ENCODE data around the gene COL5A3. TPM values are rescaled to one million over a fixed set of nuclear protein-coding genes. Genes with fewer than 3 reads are reported as not detected.

COL5A3 gene
- total and polyA plus RNA-seq, 7 donors = 3.7 to 10.6 (median 8.5) TPM

DNA sequence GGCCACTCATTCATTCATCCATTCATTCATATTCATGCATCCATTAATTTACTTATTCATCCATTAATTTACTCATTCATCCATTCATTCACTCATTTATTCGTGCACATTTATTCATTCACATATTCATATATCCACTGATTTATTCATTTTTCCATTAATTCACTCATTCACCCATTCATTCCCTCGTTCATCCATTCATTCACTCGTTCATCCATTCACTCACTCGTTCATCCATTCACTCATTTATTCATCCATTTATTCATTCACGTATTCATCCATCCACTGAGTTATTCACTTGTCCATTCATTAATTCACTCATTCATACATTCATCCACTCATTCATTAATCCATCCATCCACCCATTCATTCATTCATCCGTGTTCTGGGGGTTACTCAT, 38.2 kb downstream of the COL5A3 start:
- intact Hi-C loops (cut with DNase I) = no loop called here
- H3K4me1 ChIP-seq = no peaks in the 10 kb centered on the region
- H3K9me3 ChIP-seq = no peaks in the 10 kb centered on the region
- no peak overlapping the region for H3K27ac ChIP-seq
- H3K36me3 ChIP-seq (ENCODE audit: insufficient read depth in 1 of 2, low read depth in 1 of 2) = no peaks in the 10 kb centered on the region
- TF ChIP-seq, protein P1, sequence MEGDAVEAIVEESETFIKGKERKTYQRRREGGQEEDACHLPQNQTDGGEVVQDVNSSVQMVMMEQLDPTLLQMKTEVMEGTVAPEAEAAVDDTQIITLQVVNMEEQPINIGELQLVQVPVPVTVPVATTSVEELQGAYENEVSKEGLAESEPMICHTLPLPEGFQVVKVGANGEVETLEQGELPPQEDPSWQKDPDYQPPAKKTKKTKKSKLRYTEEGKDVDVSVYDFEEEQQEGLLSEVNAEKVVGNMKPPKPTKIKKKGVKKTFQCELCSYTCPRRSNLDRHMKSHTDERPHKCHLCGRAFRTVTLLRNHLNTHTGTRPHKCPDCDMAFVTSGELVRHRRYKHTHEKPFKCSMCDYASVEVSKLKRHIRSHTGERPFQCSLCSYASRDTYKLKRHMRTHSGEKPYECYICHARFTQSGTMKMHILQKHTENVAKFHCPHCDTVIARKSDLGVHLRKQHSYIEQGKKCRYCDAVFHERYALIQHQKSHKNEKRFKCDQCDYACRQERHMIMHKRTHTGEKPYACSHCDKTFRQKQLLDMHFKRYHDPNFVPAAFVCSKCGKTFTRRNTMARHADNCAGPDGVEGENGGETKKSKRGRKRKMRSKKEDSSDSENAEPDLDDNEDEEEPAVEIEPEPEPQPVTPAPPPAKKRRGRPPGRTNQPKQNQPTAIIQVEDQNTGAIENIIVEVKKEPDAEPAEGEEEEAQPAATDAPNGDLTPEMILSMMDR (IDR thresholded peaks at IDR 0.05) = no peak
- DNase-seq = no peak
- H3K4me3 ChIP-seq = no peak overlapping the region
- H3K27me3 ChIP-seq (ENCODE audit: insufficient read depth in 3 of 3, low read length in 2 of 3) = peaks cover 0 to under 1% (median 0%) of the 10 kb centered on the region in 3 donors
- 86 to 89% (median 87%) methylated on average over 6 of the region's 6 CpGs for WGBS, 3 donors
- ATAC-seq = no peak

DNA sequence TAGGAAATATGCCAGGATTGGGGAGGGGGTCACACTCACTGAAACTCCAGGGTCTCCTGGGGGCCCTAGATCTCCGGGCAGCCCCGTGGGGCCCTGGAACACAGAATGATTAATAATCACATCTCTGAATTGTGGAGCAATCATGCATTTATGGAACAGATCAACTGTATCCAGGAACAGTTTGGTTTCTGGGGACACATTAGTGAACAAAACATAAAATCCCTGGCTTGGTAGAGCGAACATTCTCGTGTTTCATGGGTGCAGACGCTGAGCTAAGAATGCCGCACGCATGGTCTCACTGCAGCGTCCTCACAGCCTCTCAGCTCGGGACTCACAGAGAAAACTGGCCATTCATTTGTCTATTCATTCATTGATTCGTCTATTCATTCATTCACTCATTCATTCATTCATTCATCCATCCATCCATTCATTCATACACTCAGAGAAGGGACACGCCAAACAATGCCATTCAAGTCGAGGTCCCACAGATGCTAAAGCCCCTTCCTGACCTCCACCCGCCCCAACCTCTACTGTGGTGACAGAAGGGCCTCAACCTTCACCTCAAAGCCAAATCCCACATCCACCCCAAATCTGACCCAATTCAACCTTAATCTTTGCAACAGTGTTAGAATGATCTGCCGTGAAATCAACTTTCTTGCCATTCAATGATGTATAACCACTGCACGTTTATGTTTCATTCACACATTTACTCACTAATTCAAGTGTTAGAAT, 39.0 kb downstream of the COL5A3 start:
- H3K9me3 ChIP-seq = no peaks in the 10 kb centered on the region
- peaks cover 0 to 6% (median 0%) of the 10 kb centered on the region in 3 donors for H3K27me3 ChIP-seq (ENCODE audit: insufficient read depth in 3 of 3, low read length in 2 of 3)
- intact Hi-C loops (cut with DNase I) = no loop called here
- DNase-seq = no peak
- ATAC-seq = no peak
- TF ChIP-seq, protein P1 (IDR thresholded peaks at IDR 0.05) = no peak
- 51 to 60% (median 59%) methylated on average over 15 of the region's 15 CpGs for WGBS, 3 donors
- no peak overlapping the region for H3K27ac ChIP-seq
- H3K4me3 ChIP-seq = no peak overlapping the region
- no peaks in the 10 kb centered on the region for H3K4me1 ChIP-seq
- no peaks in the 10 kb centered on the region for H3K36me3 ChIP-seq (ENCODE audit: insufficient read depth in 1 of 2, low read depth in 1 of 2)

DNA sequence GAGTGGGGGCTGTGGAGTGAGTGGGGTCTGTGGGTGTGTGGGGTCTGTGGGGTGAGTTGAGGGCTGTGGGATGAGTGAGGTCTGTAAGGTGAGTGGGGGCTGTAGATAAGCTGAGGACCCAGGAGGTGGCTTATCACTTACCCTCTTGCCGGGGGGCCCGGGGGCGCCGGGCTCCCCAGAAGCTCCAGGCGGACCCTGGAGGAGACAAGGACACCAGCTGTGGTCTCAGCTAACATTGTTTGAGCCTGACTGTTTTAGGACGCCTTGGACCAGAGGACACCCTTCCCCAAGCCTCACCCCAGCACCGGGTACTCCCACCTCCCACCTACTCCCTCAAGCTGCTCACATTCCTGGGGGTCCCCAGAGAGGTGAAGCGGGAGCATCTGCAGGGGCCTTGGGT, 39.8 kb downstream of the COL5A3 start:
- H3K9me3 ChIP-seq = no peaks in the 10 kb centered on the region
- H3K4me3 ChIP-seq = no peak overlapping the region
- no peak for DNase-seq
- WGBS, 3 donors = 73 to 87% (median 81%) methylated on average over 8 of the region's 8 CpGs
- no peaks in the 10 kb centered on the region for H3K36me3 ChIP-seq (ENCODE audit: insufficient read depth in 1 of 2, low read depth in 1 of 2)
- TF ChIP-seq, protein P1 (IDR thresholded peaks at IDR 0.05) = no peak
- peaks cover 0 to 6% (median 0%) of the 10 kb centered on the region in 3 donors for H3K27me3 ChIP-seq (ENCODE audit: insufficient read depth in 3 of 3, low read length in 2 of 3)
- no peaks in the 10 kb centered on the region for H3K4me1 ChIP-seq
- H3K27ac ChIP-seq = no peak overlapping the region
- no peak for ATAC-seq
- intact Hi-C loops (cut with DNase I) = no loop called here

DNA sequence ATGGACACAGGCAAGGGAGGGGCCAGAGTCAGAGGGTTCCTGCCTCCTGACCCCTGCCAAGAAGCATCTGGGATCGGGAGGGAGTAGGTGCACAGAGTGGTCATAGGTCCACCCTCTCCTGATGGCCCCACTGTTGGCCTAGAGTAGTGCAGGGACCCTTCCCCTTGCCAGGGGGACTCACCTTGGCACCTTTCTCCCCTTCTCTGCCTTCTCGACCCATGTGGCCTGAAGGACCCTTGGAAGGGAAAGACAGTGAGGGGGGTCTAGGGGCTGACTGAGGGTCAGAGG, 40.7 kb downstream of the COL5A3 start:
- Histone ChIP-seq H3K27ac (no peak overlapping the region), H3K27me3 (ENCODE audit: insufficient read depth in 3 of 3, low read length in 2 of 3) (peaks cover 0 to 6% (median 0%) of the 10 kb centered on the region in 3 donors), H3K36me3 (ENCODE audit: insufficient read depth in 1 of 2, low read depth in 1 of 2) (no peaks in the 10 kb centered on the region), H3K9me3 (no peaks in the 10 kb centered on the region), H3K4me1 (no peaks in the 10 kb centered on the region), H3K4me3 (no peak overlapping the region)
- WGBS, 3 donors = 48 to 72% (median 69%) methylated on average over 2 of the region's 2 CpGs
- ATAC-seq = no peak
- intact Hi-C loops (cut with DNase I) = no loop called here
- TF ChIP-seq, protein P1 (IDR thresholded peaks at IDR 0.05) = no peak
- DNase-seq = no peak

Data from psoas muscle (tissue), 8 donors.